Inferior parietal cortex (tissue), 1 donor: Measurements from ENCODE around the gene SGO2.
"Not testable (repeated sequence)": the region's sequence is repeated elsewhere in the genome, so short reads cannot be mapped to it uniquely, and the experiment has no call there.

Experiments
- DNase-seq: peaks from one replicate; pipeline ENCODE4 v3.0.0-alpha.2; 2016; ENCODE audit errors: extremely low spot score

SGO2 gene

GRCh38 chr2:200622106-200622505 is 96.1 kb downstream of the SGO2 start:
- no peak for DNase-seq

DNA sequence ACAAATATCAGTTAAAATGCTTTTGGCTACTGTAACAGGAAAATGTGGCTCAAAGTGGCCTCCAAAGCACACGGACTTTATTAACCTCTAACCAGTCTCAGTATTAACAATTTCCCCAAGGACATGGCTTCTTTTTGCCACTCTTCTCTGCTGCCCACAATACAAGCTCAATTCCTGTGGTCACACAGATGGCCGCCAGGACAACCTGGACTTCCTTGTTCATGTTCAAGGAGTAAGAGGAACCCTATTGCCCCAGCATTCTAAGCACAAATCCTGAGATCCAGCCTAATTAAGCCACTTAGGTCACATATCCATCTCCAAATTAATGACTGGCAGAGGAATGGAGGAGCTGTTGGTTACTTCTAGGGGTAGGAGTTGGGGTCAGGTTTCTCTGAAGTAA is 98.0 kb downstream of the SGO2 start:
- DNase-seq, result no peak

DNA sequence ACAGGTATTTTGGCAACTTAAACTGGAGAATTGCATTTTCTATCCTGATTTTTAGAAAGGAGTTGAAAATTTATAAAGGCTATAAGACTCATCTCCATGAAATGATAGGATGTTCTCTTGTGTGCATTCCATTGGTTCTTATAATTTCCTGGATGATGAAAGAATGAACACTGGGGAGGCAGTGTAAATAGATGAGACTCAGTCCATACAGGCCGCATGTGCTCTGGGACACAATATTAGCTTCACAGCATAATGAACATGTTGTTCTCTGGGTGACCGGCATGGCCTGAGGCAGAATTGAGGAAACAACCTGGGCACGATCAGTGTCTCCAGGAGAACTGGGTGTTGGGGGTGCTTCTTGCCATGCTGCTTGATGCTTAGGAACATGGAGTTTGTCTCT is 98.7 kb downstream of the SGO2 start:
- DNase-seq, result no peak

GRCh38 chr2:200625282-200625681 is 99.3 kb downstream of the SGO2 start:
- no peak for DNase-seq

GRCh38 chr2:200625958-200626363 is 100.0 kb downstream of the SGO2 start:
- no peak for DNase-seq

- DNase-seq, result no peak
These were observed 101.2 kb downstream of the SGO2 start for GRCh38 chr2:200627110-200627770.

- not testable (repeated sequence) for DNase-seq
These were observed 102.5 kb downstream of the SGO2 start for GRCh38 chr2:200628461-200628860.

GRCh38 chr2:200631287-200631686 is 105.3 kb downstream of the SGO2 start:
- no peak for DNase-seq
